HUES48 (cell line): ENCODE data around the gene ZNF292.
"Not testable (repeated sequence)": the region's sequence is repeated elsewhere in the genome, so short reads cannot be mapped to it uniquely, and the experiment has no call there.

ENCODE experiments used
- H3K27ac ChIP-seq: one replicate; pipeline ENCODE4 v1.7.0; 2013; ENCODE audit warnings: low read depth, low read length, inconsistent platforms
- H3K27me3 ChIP-seq: 2 replicates; pipeline ENCODE4 v1.6.1; 2013; ENCODE audit warnings: mild to moderate bottlenecking, low read length; ENCODE audit not compliant: control insufficient read depth, insufficient read depth
- H3K36me3 ChIP-seq: 2 replicates; pipeline ENCODE4 v1.6.1; 2013; ENCODE audit warnings: low read length; ENCODE audit not compliant: control insufficient read depth, insufficient read depth
- H3K4me1 ChIP-seq: 2 replicates; pipeline ENCODE4 v1.6.1; 2013; ENCODE audit warnings: mild to moderate bottlenecking, low read length; ENCODE audit not compliant: control insufficient read depth, insufficient read depth
- H3K4me3 ChIP-seq: 2 replicates; pipeline ENCODE4 v1.5.1; 2013; ENCODE audit warnings: mild to moderate bottlenecking, low read depth, low read length
- H3K9ac ChIP-seq: 2 replicates; pipeline ENCODE4 v1.6.1; 2013; ENCODE audit warnings: mild to moderate bottlenecking, low read depth, low read length, moderate library complexity
- H3K9me3 ChIP-seq: 2 replicates; pipeline ENCODE4 v1.6.1; 2013; ENCODE audit warnings: low read length; ENCODE audit not compliant: control insufficient read depth, insufficient read depth

ZNF292 gene

DNA sequence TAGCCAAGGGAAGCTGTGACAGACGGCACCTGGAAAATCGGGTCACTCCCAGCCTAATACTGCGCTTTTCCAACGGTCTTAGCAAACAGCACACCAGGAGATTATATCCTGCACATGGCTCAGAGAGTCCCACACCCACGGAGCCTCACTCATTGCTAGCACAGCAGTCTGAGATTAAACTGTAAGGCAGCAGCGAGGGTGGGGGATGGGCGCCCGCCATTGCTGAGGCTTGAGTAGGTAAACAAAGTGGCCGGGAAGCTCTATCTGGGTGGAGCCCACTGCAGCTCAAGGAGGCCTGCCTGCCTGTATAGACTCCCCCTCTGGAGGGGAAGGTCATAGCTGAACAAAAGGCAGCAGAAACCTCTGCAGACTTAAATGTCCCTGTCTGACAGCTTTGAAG lies 145.9 kb downstream of the ZNF292 start:
- not testable (repeated sequence) for H3K27ac ChIP-seq, H3K4me1 ChIP-seq, H3K4me3 ChIP-seq, H3K9ac ChIP-seq, H3K36me3 ChIP-seq, H3K27me3 ChIP-seq, H3K9me3 ChIP-seq

DNA sequence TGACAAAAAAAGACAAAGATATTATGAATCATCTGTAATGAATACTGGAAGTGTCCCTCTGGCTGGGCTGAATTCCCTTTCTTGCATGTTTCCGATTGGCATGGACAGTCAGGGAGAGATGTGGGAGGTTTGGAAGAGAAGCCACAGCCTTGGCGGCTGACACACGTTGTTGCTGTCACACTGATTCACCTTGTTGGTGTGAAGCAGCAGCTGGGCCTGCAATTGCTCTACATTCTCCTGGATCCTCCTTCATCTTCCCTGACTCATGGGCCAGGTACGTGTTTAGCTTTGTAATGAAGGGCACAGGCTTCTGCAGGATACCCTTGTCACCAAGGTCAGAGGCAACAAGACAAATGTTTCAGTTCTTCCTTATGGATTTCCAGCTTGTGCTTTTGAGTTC lies 153.6 kb downstream of the ZNF292 start:
- Histone ChIP-seq H3K36me3 (no peaks in the 10 kb centered on the region), H3K9ac (no peak overlapping the region), H3K9me3 (no peaks in the 10 kb centered on the region), H3K27ac (no peak overlapping the region), H3K4me3 (no peak overlapping the region), H3K4me1 (no peaks in the 10 kb centered on the region), H3K27me3 (no peaks in the 10 kb centered on the region)

- no peaks in the 10 kb centered on the region for H3K4me1 ChIP-seq
- no peaks in the 10 kb centered on the region for H3K36me3 ChIP-seq
- H3K9me3 ChIP-seq: no peaks in the 10 kb centered on the region
- H3K4me3 ChIP-seq: no peak overlapping the region
- H3K27me3 ChIP-seq: no peaks in the 10 kb centered on the region
- no peak overlapping the region for H3K27ac ChIP-seq
- H3K9ac ChIP-seq: no peak overlapping the region
Observed at GRCh38 chr6:87312860-87313259, 157.5 kb downstream of the ZNF292 start.
